GM12873 (cell line): ENCODE measurements around the gene USP47.

ENCODE experiments used
- CTCF ChIP-seq: IDR thresholded peaks from 2 replicates; pipeline ENCODE4 v1.5.1; 2012; ENCODE audit warnings: low read depth, mild to moderate bottlenecking, moderate library complexity, low read length, control low read depth; ENCODE audit not compliant: insufficient read depth; ENCODE audit errors: missing control alignments

Gene USP47

GRCh38 chr11:11871991-11872401, 30.2 kb downstream of the USP47 start:
- TF ChIP-seq CTCF, result no peak

GRCh38 chr11:11876458-11876857, 34.7 kb downstream of the USP47 start:
- peak; percentile 18 for TF ChIP-seq CTCF

- no peak for TF ChIP-seq CTCF
Observed at GRCh38 chr11:11880179-11880578, 38.4 kb downstream of the USP47 start.

- no peak for TF ChIP-seq CTCF
Observed at GRCh38 chr11:11882539-11882938, 40.8 kb downstream of the USP47 start.

GRCh38 chr11:11884351-11884750, 42.6 kb downstream of the USP47 start:
- no peak for TF ChIP-seq CTCF

- TF ChIP-seq CTCF, result no peak
Observed at GRCh38 chr11:11884774-11885481, 43.2 kb downstream of the USP47 start.

- no peak for TF ChIP-seq CTCF
Observed at GRCh38 chr11:11894486-11894885, 52.7 kb downstream of the USP47 start.
